Fibroblast of skin of abdomen (primary cell): ENCODE data around the gene NAP1L4.

Experiments
- DNase-seq: peaks from one replicate; pipeline ENCODE4 v3.0.0-alpha.2; 2013

The NAP1L4 gene

GRCh38 chr11:3010521-3011275 lies 18.6 kb upstream of the NAP1L4 start:
- no peak for DNase-seq

- DNase-seq, result no peak
Measured at GRCh38 chr11:3010004-3010403, 17.9 kb upstream of the NAP1L4 start.

- no peak for DNase-seq
Measured at GRCh38 chr11:3009481-3009880, 17.4 kb upstream of the NAP1L4 start.

- no peak for DNase-seq
Measured at GRCh38 chr11:3008746-3009336, 16.7 kb upstream of the NAP1L4 start.

GRCh38 chr11:3007404-3008010 lies 15.4 kb upstream of the NAP1L4 start:
- no peak for DNase-seq

GRCh38 chr11:3006505-3007260 lies 14.6 kb upstream of the NAP1L4 start:
- no peak for DNase-seq

- no peak for DNase-seq
Measured at GRCh38 chr11:3004481-3004880, 12.4 kb upstream of the NAP1L4 start.

GRCh38 chr11:3003396-3004231 lies 11.5 kb upstream of the NAP1L4 start:
- no peak for DNase-seq

GRCh38 chr11:3002871-3003270 lies 10.7 kb upstream of the NAP1L4 start:
- no peak for DNase-seq

- DNase-seq, result no peak
Measured at GRCh38 chr11:3002351-3002861, 10.3 kb upstream of the NAP1L4 start.

- DNase-seq, result no peak
Measured at GRCh38 chr11:3001496-3001895, 9.4 kb upstream of the NAP1L4 start.

GRCh38 chr11:3000032-3000961 lies 8.2 kb upstream of the NAP1L4 start:
- peak; percentile 35 for DNase-seq

- DNase-seq, result no peak
Measured at GRCh38 chr11:2999464-2999998, 7.4 kb upstream of the NAP1L4 start.

GRCh38 chr11:2998073-2998850 lies 6.1 kb upstream of the NAP1L4 start:
- no peak for DNase-seq

GRCh38 chr11:2997406-2997805 lies 5.3 kb upstream of the NAP1L4 start:
- DNase-seq, result no peak

GRCh38 chr11:2996976-2997375 lies 4.8 kb upstream of the NAP1L4 start:
- no peak for DNase-seq

GRCh38 chr11:2995893-2996554 lies 3.9 kb upstream of the NAP1L4 start:
- DNase-seq, result no peak

- DNase-seq, result no peak
Measured at GRCh38 chr11:2995031-2995561, 3.0 kb upstream of the NAP1L4 start.

- DNase-seq, result no peak
Measured at GRCh38 chr11:2994336-2994730, 2.2 kb upstream of the NAP1L4 start.
